ENCODE measurements around the gene CITED2. TPM values are rescaled to one million over a fixed set of nuclear protein-coding genes. Genes with fewer than 3 reads are reported as not detected.
"Not testable (repeated sequence)": the region's sequence is repeated elsewhere in the genome, so short reads cannot be mapped to it uniquely, and the experiment has no call there.

Gene CITED2
- total RNA-seq, 1 experiment from 2014 or later = 54.2 TPM

- ChIA-PET CTCF (interaction anchor here (0.6 kb wide), 1 partner anchor 952 kb away, joined by 3 read pairs; no protein-coding TSS in a partner anchor), POLR2A (ENCODE audit: unreplicated experiment) (no interaction called here)
- TF ChIP-seq, protein P1, sequence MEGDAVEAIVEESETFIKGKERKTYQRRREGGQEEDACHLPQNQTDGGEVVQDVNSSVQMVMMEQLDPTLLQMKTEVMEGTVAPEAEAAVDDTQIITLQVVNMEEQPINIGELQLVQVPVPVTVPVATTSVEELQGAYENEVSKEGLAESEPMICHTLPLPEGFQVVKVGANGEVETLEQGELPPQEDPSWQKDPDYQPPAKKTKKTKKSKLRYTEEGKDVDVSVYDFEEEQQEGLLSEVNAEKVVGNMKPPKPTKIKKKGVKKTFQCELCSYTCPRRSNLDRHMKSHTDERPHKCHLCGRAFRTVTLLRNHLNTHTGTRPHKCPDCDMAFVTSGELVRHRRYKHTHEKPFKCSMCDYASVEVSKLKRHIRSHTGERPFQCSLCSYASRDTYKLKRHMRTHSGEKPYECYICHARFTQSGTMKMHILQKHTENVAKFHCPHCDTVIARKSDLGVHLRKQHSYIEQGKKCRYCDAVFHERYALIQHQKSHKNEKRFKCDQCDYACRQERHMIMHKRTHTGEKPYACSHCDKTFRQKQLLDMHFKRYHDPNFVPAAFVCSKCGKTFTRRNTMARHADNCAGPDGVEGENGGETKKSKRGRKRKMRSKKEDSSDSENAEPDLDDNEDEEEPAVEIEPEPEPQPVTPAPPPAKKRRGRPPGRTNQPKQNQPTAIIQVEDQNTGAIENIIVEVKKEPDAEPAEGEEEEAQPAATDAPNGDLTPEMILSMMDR (conservative IDR thresholded peaks at IDR 0.05; ENCODE audit: low read depth, low read length) = no peak
- TF ChIP-seq EZH2phosphoT487 (IDR thresholded peaks at IDR 0.05; ENCODE audit: borderline replicate concordance, low read length) = no peak
- intact Hi-C loops (cut with micrococcal nuclease) = no loop called here
- no peak overlapping the region for H3K4me2 ChIP-seq (ENCODE audit: low read length)
- H3K79me2 ChIP-seq (ENCODE audit: low read length) = no peaks in the 10 kb centered on the region
- H3K27ac ChIP-seq (ENCODE audit: low read length) = no peak overlapping the region
- no peak overlapping the region for H2AFZ ChIP-seq (ENCODE audit: low read length)
- no peaks in the 10 kb centered on the region for H4K20me1 ChIP-seq (ENCODE audit: low read length)
- ATAC-seq (0 out of 2 replicates have a peak, but pooled peaks have one; percentile 18), DNase-seq (no peak)
- no peak overlapping the region for H3K9ac ChIP-seq (ENCODE audit: low read length)
- H3K27me3 ChIP-seq (ENCODE audit: low read length) = no peaks in the 10 kb centered on the region
- H3K4me1 ChIP-seq (ENCODE audit: insufficient read depth, low read length) = peaks cover 3% of the 10 kb centered on the region; the same call in 1 of the 2 replicates
- no TSS peak for BruUV-seq (replicated peaks)
- H3K9me2 ChIP-seq (replicated peaks; ENCODE audit: low read length) = no peaks in the 10 kb centered on the region
- H3K36me3 ChIP-seq (ENCODE audit: low read depth, low read length) = no peaks in the 10 kb centered on the region
- H3F3A ChIP-seq (ENCODE audit: low read length, unreplicated experiment) = no peaks in the 10 kb centered on the region
- H3K4me3 ChIP-seq (ENCODE audit: low read length) = no peak overlapping the region
- no peaks in the 10 kb centered on the region for H3K9me3 ChIP-seq (ENCODE audit: low read length)
These were observed 41.7 kb upstream of the CITED2 start for GRCh38 chr6:139416146-139416545.

DNA sequence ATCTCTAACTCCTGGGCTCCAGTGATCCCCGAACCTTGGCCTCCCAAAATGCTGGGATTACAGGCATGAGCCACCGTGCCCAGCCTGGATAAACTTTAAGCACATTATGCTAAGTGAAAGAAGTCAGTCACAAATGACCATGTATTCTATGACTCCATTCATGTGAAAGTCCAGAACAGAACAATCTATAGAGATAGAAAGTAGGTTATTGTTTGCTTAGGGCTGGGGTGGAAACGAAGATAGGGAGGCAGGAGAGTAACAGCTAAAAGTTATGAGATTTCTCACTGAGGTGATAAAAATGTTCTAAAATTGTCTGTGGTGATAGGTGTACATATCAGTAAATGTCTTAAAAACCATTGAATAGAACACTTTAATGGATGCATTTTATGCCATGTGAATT is 40.9 kb upstream of the CITED2 start:
- H3K9me3 ChIP-seq (ENCODE audit: low read length) = no peaks in the 10 kb centered on the region
- no TSS peak for BruUV-seq (replicated peaks)
- H3K9me2 ChIP-seq (replicated peaks; ENCODE audit: low read length) = no peaks in the 10 kb centered on the region
- H3K4me3 ChIP-seq (ENCODE audit: low read length) = no peak overlapping the region
- H4K20me1 ChIP-seq (ENCODE audit: low read length) = no peaks in the 10 kb centered on the region
- no peaks in the 10 kb centered on the region for H3K27me3 ChIP-seq (ENCODE audit: low read length)
- H3K27ac ChIP-seq (ENCODE audit: low read length) = no peak overlapping the region
- peaks cover 3% of the 10 kb centered on the region; the same call in 1 of the 2 replicates for H3K4me1 ChIP-seq (ENCODE audit: insufficient read depth, low read length)
- H3K36me3 ChIP-seq (ENCODE audit: low read depth, low read length) = no peaks in the 10 kb centered on the region
- H2AFZ ChIP-seq (ENCODE audit: low read length) = no peak overlapping the region
- intact Hi-C loops (cut with micrococcal nuclease) = no loop called here
- CTCF ChIA-PET = no interaction called here
- TF ChIP-seq, protein P1 (conservative IDR thresholded peaks at IDR 0.05; ENCODE audit: low read depth, low read length) = no peak
- TF ChIP-seq EZH2 (IDR thresholded peaks at IDR 0.05; ENCODE audit: low read length, unreplicated experiment) (no peak), EZH2phosphoT487 (IDR thresholded peaks at IDR 0.05; ENCODE audit: borderline replicate concordance, low read length) (no peak)
- no peak for ATAC-seq
- H3K9ac ChIP-seq (ENCODE audit: low read length) = no peak overlapping the region
- DNase-seq = no peak
- no peak overlapping the region for H3K4me2 ChIP-seq (ENCODE audit: low read length)
- POLR2A ChIA-PET (ENCODE audit: unreplicated experiment) = no interaction called here
- H3F3A ChIP-seq (ENCODE audit: low read length, unreplicated experiment) = no peaks in the 10 kb centered on the region
- no peaks in the 10 kb centered on the region for H3K79me2 ChIP-seq (ENCODE audit: low read length)

DNA sequence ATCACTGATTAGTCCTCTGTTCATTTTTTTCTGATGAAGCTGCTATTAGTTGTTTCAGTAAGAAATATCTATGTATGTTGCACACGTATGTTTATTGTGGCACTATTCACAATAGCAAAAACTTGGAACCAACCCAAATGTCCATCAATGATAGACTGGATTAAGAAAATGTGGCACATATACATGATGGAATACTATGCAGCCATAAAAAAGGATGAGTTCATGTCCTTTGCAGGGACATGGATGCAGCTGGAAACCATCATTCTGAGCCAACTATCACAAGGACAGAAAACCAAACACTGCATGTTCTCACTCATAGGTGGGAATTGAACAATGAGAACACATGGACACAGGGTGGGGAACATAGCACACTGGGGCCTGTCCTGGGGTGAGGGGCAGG is 37.7 kb upstream of the CITED2 start:
- H3K36me3 ChIP-seq (ENCODE audit: low read depth, low read length); POLR2A ChIA-PET (ENCODE audit: unreplicated experiment); H3K4me3 ChIP-seq (ENCODE audit: low read length); ATAC-seq; intact Hi-C loops (cut with micrococcal nuclease); H3K9me3 ChIP-seq (ENCODE audit: low read length); H4K20me1 ChIP-seq (ENCODE audit: low read length); H3K27me3 ChIP-seq (ENCODE audit: low read length); CTCF ChIA-PET; H3K4me2 ChIP-seq (ENCODE audit: low read length); BruUV-seq (replicated peaks); H2AFZ ChIP-seq (ENCODE audit: low read length); H3F3A ChIP-seq (ENCODE audit: low read length, unreplicated experiment); H3K9me2 ChIP-seq (replicated peaks; ENCODE audit: low read length); H3K9ac ChIP-seq (ENCODE audit: low read length); DNase-seq; H3K27ac ChIP-seq (ENCODE audit: low read length); H3K79me2 ChIP-seq (ENCODE audit: low read length): not testable (repeated sequence)
- peaks cover 13% of the 10 kb centered on the region for H3K4me1 ChIP-seq (ENCODE audit: insufficient read depth, low read length)

Data from PC-3 (cell line).